NCI-H146 (cell line): ENCODE results near the gene CD300LG.

Source experiments
- DNase-seq: peaks from one replicate; lab custom pipeline; 2025; lab: John Stamatoyannopoulos, UW

The CD300LG gene

DNA sequence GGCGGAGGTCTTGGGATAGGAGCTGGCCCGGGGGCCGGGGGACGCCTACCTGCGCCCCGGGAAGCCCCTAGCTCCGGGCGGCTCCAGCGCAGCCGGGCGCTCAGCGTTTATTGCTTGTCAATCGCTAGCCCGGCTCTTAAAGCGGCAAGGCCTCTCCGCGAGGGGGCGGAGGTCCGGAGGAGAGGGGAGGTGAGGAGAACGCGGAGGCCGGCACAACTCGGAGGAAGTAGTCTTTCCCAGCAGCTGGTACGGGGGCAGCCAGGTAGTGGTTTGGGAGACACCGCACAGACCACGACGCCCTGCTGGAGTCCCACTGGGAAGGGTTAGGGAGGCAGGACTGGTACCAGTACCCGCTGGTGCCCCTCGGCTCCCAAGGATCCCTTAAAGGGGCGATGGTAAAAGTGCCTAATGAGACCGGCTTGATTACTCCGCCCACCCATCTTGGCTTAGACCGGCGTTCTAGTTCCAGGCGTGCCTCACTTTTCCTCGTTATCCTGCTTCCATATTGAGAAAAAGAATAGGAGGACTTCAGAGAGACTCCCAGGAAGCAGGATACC, 60.5 kb downstream of the CD300LG start, which contains the start of gene MPP2:
MPP2 (minus strand) TSS at position 112 of the 557 bp plus-strand sequence. CDS start 3,076 bp downstream, outside the sequence.
- DNase-seq = peak; percentile 55

- peak; percentile 24 for DNase-seq
These were observed 61.2 kb downstream of the CD300LG start for GRCh38 chr17:43907998-43908721.

GRCh38 chr17:43909537-43910231, 62.7 kb downstream of the CD300LG start:
- no peak for DNase-seq

DNA sequence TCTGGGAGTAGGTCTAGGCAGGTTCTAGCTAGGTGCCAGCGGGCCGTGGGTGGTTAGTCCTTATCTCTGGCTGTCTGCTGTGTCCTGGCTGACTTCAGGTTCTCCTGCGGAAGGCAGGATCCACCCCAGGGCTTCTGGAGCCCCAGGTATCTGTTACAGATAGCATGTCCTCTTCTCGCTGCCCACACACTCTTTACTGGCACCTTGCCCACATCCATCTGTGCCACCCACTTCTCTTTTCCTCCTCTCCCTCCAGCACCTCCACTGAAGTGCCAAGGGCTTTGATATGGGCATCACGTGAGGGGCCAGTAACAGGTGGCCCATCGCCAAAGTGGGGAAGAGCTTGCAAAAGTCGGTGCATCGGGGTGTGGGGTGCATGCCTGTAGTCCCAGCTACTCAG, 64.9 kb downstream of the CD300LG start:
- no peak for DNase-seq

- no peak for DNase-seq
These were observed 65.8 kb downstream of the CD300LG start for GRCh38 chr17:43912635-43913304.
